ENCODE measurements around the gene SRSF9.
"Not testable (repeated sequence)": the region's sequence is repeated elsewhere in the genome, so short reads cannot be mapped to it uniquely, and the experiment has no call there.

SRSF9 gene, protein sequence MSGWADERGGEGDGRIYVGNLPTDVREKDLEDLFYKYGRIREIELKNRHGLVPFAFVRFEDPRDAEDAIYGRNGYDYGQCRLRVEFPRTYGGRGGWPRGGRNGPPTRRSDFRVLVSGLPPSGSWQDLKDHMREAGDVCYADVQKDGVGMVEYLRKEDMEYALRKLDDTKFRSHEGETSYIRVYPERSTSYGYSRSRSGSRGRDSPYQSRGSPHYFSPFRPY

DNA sequence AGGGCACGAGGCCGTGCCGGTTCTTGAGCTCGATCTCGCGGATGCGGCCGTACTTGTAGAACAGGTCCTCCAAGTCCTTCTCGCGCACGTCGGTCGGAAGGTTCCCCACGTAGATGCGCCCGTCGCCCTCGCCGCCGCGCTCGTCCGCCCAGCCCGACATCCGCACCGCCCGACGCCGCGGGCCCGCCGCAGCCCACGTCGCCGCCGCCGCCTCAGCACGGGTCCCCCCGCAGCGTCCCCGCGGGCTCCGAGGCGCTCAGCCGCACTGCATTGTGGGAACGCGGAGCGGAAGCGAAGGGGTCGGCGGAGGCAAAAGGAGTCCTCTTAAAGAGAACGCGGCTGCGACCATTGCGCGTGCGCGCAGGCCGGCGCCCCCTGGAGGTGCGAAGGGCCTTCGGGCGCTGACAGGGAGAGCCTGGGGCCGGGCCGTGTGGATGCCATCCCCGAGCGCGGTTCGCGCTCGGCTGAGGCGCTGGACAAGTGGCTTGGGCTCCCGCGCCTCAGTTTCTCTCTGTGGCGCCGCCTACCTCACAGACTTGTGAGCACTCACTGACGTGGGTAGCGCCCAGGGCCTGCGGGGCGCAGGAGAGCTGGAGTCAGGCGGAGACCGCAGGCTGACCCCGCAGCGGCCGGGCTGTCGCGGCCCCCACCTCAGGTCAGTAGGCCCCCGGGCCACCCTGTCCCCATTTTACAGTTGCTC lies at the start of gene SRSF9:
TSS of gene SRSF9 (minus strand) at position 299 of the 700 bp plus-strand sequence. CDS start at position 160, 139 bp downstream.
- DNase-seq (ENCODE audit: low read depth) = peak; percentile 98
- peak; percentile 79 for TF ChIP-seq CTCF (conservative IDR thresholded peaks at IDR 0.05; ENCODE audit: low read depth, low read length)
- H3K4me3 ChIP-seq (ENCODE audit: low read depth, low read length) = peak within 1 kb of the TSS; percentile 92

DNA sequence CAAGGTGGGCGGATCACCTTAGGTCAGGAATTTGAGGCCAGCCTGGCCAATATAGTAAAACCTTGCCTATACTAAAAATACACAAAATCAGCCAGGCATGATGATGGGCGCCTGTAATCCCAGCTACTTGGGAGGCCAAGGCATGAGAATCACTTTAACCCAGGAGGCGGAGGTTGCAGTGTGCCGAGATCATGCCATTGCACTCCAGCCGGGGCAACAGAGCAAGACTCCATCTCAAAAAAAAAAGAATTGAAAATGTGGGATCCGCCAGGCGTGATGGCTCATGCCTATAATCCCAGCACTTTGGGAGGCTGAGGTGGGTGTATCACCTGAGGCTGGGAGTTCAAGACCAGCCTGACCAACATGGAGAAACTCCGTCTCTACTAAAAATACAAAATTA lies 49.8 kb upstream of the SRSF9 start:
- DNase-seq (ENCODE audit: low read depth); H3K4me3 ChIP-seq (ENCODE audit: low read depth, low read length): not testable (repeated sequence)

- DNase-seq (ENCODE audit: low read depth) = no peak
- no peak overlapping the region for H3K4me3 ChIP-seq (ENCODE audit: low read depth, low read length)
- TF ChIP-seq CTCF (conservative IDR thresholded peaks at IDR 0.05; ENCODE audit: low read depth, low read length) = no peak
These were observed 45.9 kb upstream of the SRSF9 start for GRCh38 chr12:120515496-120515895.

DNA sequence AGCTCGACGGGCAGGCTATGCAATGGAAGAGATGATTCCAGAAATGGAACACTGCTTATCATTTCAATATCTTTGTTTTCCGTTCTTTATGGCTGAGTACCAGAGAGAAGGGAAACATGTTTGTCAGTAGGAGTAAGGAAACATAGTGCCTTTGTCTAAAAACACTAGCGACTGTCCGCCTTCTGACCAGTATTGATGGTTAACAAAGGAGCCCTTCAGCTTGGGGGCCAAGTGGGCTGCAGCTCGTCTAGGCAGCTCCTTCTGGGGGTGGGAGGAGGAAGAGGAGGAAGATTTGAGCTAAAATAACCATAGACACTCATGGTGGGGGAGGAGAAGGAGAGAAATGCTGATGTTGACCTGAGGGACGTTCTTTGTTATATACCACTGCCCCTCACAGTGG lies 44.5 kb upstream of the SRSF9 start:
- DNase-seq (ENCODE audit: low read depth) = no peak
- no peak for TF ChIP-seq CTCF (conservative IDR thresholded peaks at IDR 0.05; ENCODE audit: low read depth, low read length)

DNA sequence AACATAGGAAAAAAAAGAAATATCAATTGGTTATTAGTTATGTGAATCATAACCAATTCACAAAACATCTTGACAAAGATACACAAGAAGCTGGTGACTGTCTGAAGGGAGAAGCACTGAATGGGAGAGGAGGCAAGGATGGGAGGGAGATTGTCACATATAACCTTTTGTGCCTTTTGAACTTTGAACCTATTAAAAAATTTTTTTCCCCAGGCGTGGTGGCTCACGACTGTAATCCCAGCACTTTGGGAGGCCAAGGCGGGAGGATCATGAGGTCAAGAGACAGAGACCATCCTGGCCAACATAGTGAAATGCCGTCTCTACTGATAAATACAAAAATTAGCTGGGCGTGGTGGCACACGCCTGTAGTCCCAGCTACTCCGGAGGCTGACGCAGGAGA lies 39.0 kb upstream of the SRSF9 start:
- H3K4me3 ChIP-seq (ENCODE audit: low read depth, low read length) = no peak overlapping the region
- no peak for TF ChIP-seq CTCF (conservative IDR thresholded peaks at IDR 0.05; ENCODE audit: low read depth, low read length)
- no peak for DNase-seq (ENCODE audit: low read depth)

More for the DNA sequence above, 44.5 kb upstream of the SRSF9 start:
- H3K4me3 ChIP-seq (ENCODE audit: low read depth, low read length) = no peak overlapping the region

- no peak for DNase-seq (ENCODE audit: low read depth)
- H3K4me3 ChIP-seq (ENCODE audit: low read depth, low read length) = no peak overlapping the region
- no peak for TF ChIP-seq CTCF (conservative IDR thresholded peaks at IDR 0.05; ENCODE audit: low read depth, low read length)
These were observed 35.0 kb upstream of the SRSF9 start for GRCh38 chr12:120504587-120504986.

- DNase-seq (ENCODE audit: low read depth) = peak; percentile 31
- no peak overlapping the region for H3K4me3 ChIP-seq (ENCODE audit: low read depth, low read length)
- TF ChIP-seq CTCF (conservative IDR thresholded peaks at IDR 0.05; ENCODE audit: low read depth, low read length) = no peak
These were observed 31.0 kb upstream of the SRSF9 start for GRCh38 chr12:120500581-120500980.

Data from choroid plexus epithelial cell (primary cell).